GM12878 (cell line): Measurements from ENCODE around the gene HIBCH. TPM values are rescaled to one million over a fixed set of nuclear protein-coding genes. Genes with fewer than 3 reads are reported as not detected.

Source experiments
- BMI1 ChIP-seq: fragments of 450-650 bp; IDR thresholded peaks from 2 replicates; pipeline ENCODE4 v1.6.1; 2016; ENCODE audit warnings: mild to moderate bottlenecking, moderate library complexity, borderline replicate concordance
- EGR1 ChIP-seq, 2 experiments: IDR thresholded peaks; 1 replicate in 1 of 2; 2 replicates in 1 of 2; pipeline ENCODE4 v1.6.1; 2011 to 2012; ENCODE audit warnings: low read depth in 2 of 2, low read length in 2 of 2, borderline replicate concordance in 1 of 2, mild to moderate bottlenecking in 1 of 2, moderate library complexity in 1 of 2
- FOS ChIP-seq: IDR thresholded peaks from 3 replicates; pipeline ENCODE4 v1.6.1; 2011; ENCODE audit warnings: borderline replicate concordance; ENCODE audit not compliant: insufficient read length; ENCODE audit errors: extremely low read depth
- HDAC2 ChIP-seq: fragments of 200-600 bp; sonication (generic); IDR thresholded peaks from 2 replicates; pipeline ENCODE4 v1.6.1; 2017
- IRF5 ChIP-seq: fragments of 450-650 bp; IDR thresholded peaks from 2 replicates; pipeline ENCODE4 v1.6.1; 2017; ENCODE audit warnings: borderline replicate concordance
- PAX8 ChIP-seq: fragments of 450-650 bp; IDR thresholded peaks from 2 replicates; pipeline ENCODE4 v1.6.1; 2017; ENCODE audit warnings: mild to moderate bottlenecking, moderate library complexity
- PKNOX1 ChIP-seq: fragments of 450-650 bp; IDR thresholded peaks from 2 replicates; pipeline ENCODE4 v1.6.1; 2016; ENCODE audit warnings: mild to moderate bottlenecking
- ZZZ3 ChIP-seq: IDR thresholded peaks from 2 replicates; pipeline ENCODE4 v1.6.1; 2011; ENCODE audit warnings: low read depth; ENCODE audit not compliant: control insufficient read depth, insufficient read length
- polyA plus RNA-seq, 11 experiments: library from polyadenylated mRNA; depleted of rRNA in 4 of 11; unstranded in 6 of 11; stranded (reverse) in 5 of 11; fragments of >200 nt; fragmentation: Nextera tagmentation in 4 of 11; fragmentation: Illumina TruSeq in 1 of 11; extraction: Ambion mirVana in 4 of 11; extraction: Trizol in 1 of 11; gene quantifications; 1 replicate in 1 of 11; 2 replicates in 10 of 11; pipeline versions ENCODE4 v1.2.1 to v1.2.3, GENCODE V29; 2011 to 2016; ENCODE audit warnings: inconsistent platforms in 2 of 11, missing spikeins in 2 of 11, low read depth in 1 of 11
- total RNA-seq, 4 experiments: library from RNA; depleted of rRNA in 3 of 4; stranded (reverse); fragments of >200 nt in 3 of 4; fragmentation: Illumina TruSeq in 1 of 4; extraction: Trizol in 1 of 4; gene quantifications; 2 replicates each; pipeline versions ENCODE4 v1.2.1 to v1.2.3, GENCODE V29; 2013 to 2021

The HIBCH gene
- total and polyA plus RNA-seq, 10 of the 15 experiments (the other 5 are each of a cell fraction or from before 2014, with no cell fraction given) = 22.3 to 81.0 (median 37.4) TPM

GRCh38 chr2:190214426-190215194, 105.0 kb downstream of the HIBCH start (continued):
- TF ChIP-seq BMI1 (no peak), PKNOX1 (no peak), FOS (no peak), IRF5 (no peak), HDAC2 (no peak), ZZZ3 (no peak), PAX8 (no peak), EGR1 (IDR thresholded peaks at IDR 0.05; ENCODE audit: borderline replicate concordance in 1 of 2, low read depth in 2 of 2, low read length in 2 of 2) (no peak)
